Measurements from ENCODE around the gene VDR. TPM values are rescaled to one million over a fixed set of nuclear protein-coding genes. Genes with fewer than 3 reads are reported as not detected.

The VDR gene
- total RNA-seq, 4 donors from 2014 or later = 3.5 to 5.2 (median 3.9) TPM

DNA sequence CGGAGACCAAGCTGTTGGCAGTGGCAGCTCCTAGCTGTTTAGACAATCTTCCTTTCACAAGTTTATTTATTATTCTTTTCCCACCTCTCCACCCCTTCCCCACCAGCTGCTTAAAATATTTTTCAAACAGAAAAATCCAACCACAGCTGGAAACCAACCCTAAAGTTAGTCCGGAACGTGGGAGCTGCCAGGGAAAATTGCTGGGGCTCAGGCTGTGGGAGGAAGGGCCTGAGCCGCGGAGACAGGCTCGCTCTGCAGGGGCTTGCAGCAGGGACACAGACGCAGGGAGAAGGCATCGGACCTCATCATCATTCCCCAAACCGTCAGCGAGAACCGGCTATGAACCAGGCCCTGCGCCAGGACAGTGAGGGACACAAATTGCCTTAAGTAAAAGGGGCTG lies 42.5 kb upstream of the VDR start:
- TF ChIP-seq, protein P1, sequence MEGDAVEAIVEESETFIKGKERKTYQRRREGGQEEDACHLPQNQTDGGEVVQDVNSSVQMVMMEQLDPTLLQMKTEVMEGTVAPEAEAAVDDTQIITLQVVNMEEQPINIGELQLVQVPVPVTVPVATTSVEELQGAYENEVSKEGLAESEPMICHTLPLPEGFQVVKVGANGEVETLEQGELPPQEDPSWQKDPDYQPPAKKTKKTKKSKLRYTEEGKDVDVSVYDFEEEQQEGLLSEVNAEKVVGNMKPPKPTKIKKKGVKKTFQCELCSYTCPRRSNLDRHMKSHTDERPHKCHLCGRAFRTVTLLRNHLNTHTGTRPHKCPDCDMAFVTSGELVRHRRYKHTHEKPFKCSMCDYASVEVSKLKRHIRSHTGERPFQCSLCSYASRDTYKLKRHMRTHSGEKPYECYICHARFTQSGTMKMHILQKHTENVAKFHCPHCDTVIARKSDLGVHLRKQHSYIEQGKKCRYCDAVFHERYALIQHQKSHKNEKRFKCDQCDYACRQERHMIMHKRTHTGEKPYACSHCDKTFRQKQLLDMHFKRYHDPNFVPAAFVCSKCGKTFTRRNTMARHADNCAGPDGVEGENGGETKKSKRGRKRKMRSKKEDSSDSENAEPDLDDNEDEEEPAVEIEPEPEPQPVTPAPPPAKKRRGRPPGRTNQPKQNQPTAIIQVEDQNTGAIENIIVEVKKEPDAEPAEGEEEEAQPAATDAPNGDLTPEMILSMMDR (IDR thresholded peaks at IDR 0.05) = no peak
- TF ChIP-seq POLR2A (IDR thresholded peaks at IDR 0.05) = no peak
- 83 to 93% methylated on average over 12 of the region's 12 CpGs for WGBS, 2 donors
- no peaks in the 10 kb centered on the region for H3K36me3 ChIP-seq
- intact Hi-C loops (cut with DNase I) = loop anchor here (5.0 kb wide), 1 partner anchor 40 kb away; no protein-coding TSS in a partner anchor
- H3K9me3 ChIP-seq = no peaks in the 10 kb centered on the region
- peaks cover 0 to under 1% of the 10 kb centered on the region in 2 donors for H3K4me1 ChIP-seq
- no peak overlapping the region for H3K4me3 ChIP-seq (replicated peaks in 1 of 3)
- no peaks in the 10 kb centered on the region for H3K27me3 ChIP-seq
- no peak overlapping the region for H3K27ac ChIP-seq
- DNase-seq = no peak

DNA sequence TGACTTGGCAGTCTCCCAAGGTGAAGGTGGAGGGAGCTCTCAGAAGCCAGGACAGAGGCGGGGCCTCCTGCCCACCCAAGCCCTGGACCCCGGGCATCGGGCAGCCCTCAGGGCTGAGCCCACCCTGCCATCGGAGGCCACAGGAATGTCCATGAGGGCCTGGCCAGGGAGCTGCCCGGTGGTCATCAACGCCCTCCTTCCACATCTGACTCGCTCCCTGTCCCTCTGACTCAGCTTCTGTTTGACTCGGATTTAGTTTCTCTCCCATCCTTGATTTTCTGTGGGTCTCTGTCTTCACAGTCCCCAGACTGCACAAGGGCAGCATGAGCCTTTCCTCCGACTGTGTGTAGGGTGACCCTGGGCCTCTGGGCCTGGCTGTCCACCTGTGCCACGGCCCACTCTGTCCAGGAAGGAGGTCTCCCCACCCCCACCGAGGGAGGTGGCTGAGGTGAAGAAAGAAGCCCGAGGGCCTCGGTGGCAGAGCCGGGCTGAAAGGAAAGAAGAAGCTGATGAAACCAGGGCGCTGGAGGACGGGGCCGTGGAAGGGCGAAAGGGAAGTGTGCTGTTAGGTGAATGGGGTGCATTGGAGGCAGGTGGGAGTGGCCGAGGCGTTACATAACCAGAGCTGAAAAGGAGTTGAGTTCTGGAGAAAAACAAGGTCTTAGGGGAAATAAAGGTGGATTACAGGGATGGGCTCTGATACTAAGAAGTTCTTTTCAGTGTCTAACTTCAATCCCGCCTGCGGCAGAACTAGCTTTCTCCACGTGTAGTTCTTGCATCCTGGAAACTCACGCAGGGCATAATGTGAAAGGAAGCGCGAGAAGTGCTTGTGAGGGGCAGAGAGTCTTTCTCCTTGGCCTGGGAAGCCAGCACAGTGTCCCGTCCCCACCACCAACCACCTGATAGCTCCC lies 41.9 kb upstream of the VDR start:
- DNase-seq = no peak
- H3K4me1 ChIP-seq = peaks cover 0 to 7% of the 10 kb centered on the region in 2 donors
- WGBS, 2 donors = 74 to 77% methylated on average over 26 to 27 of the region's 27 CpGs
- no peaks in the 10 kb centered on the region for H3K27me3 ChIP-seq
- intact Hi-C loops (cut with DNase I) = loop anchor here (5.0 kb wide), 1 partner anchor 39 kb away; no protein-coding TSS in a partner anchor
- H3K4me3 ChIP-seq (replicated peaks in 1 of 3) = no peak overlapping the region
- TF ChIP-seq, protein P1 (IDR thresholded peaks at IDR 0.05) = no peak
- no peak for TF ChIP-seq POLR2A (IDR thresholded peaks at IDR 0.05)
- no peaks in the 10 kb centered on the region for H3K36me3 ChIP-seq
- H3K9me3 ChIP-seq = no peaks in the 10 kb centered on the region
- H3K27ac ChIP-seq = no peak overlapping the region

DNA sequence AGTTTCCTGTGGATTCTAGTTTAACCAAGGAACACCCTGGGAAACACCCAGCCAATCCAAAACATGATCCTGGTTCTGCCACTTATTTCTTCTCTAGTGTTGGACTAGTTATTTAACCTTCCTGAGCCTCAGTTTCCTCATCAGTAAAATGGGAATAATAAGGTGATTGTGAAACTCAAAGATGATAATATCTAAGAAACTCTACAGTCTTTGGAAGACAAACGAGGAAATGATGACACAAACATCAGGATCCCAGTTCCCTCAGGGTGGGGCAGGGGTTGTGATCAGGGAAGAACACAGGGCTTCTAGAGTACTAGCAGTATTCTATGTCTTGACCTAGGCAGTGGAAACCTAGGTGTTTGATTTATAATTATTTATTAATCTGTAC lies 40.5 kb upstream of the VDR start:
- no peaks in the 10 kb centered on the region for H3K36me3 ChIP-seq
- 81 to 85% methylated on average over 1 of the region's 1 CpG for WGBS, 2 donors
- intact Hi-C loops (cut with DNase I) = loop anchor here (5.0 kb wide), 1 partner anchor 38 kb away; no protein-coding TSS in a partner anchor
- no peaks in the 10 kb centered on the region for H3K27me3 ChIP-seq
- TF ChIP-seq POLR2A (IDR thresholded peaks at IDR 0.05) = no peak
- TF ChIP-seq, protein P1 (IDR thresholded peaks at IDR 0.05) = no peak
- DNase-seq = no peak
- H3K27ac ChIP-seq = no peak overlapping the region
- no peaks in the 10 kb centered on the region for H3K9me3 ChIP-seq
- H3K4me1 ChIP-seq = peaks cover 0 to 11% of the 10 kb centered on the region in 2 donors
- no peak overlapping the region for H3K4me3 ChIP-seq (replicated peaks in 1 of 3)

DNA sequence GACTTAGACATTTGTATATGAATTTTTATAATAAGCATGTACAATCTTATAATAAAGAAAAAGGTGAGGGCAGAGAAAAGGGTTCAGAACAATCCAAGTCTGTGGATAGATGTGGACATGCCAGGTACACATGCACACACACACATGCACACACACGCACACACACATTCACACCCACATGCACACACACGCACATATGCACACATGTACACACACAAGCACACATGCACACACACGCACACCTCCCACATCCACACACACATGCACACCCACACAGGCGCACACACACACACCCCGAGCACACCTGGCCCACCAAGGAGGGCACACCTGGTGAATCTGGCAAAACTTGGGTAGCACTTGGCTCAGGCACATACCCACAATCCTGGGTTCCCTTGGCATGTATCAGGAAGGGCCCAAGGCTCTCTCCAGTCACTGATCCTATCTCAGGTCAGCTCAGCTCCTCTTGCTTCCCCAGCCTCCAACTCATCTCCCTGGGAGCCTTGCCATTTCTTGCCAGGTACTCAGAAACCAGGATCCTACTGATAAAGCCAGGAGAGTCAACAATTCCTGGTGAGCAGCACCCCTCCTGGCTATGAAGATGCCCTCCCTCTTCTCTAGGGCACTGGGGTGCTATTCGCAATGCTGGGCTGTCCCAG lies 40.0 kb upstream of the VDR start:
- no peak for DNase-seq
- Histone ChIP-seq H3K4me3 (replicated peaks in 1 of 3) (no peak overlapping the region), H3K36me3 (no peaks in the 10 kb centered on the region), H3K27ac (no peak overlapping the region), H3K9me3 (no peaks in the 10 kb centered on the region), H3K4me1 (peaks cover 0 to 11% of the 10 kb centered on the region in 2 donors), H3K27me3 (no peaks in the 10 kb centered on the region)
- intact Hi-C loops (cut with DNase I) = loop anchor here (5.0 kb wide), 1 partner anchor 38 kb away; no protein-coding TSS in a partner anchor
- 85 to 92% methylated on average over 6 of the region's 6 CpGs for WGBS, 2 donors
- TF ChIP-seq, protein P1 (IDR thresholded peaks at IDR 0.05) = no peak
- no peak for TF ChIP-seq POLR2A (IDR thresholded peaks at IDR 0.05)
